Measurements from ENCODE around the gene ADAMTSL4.
A peak's percentile ranks its signal among the peaks of the same experiment; 100 is the strongest.

Gene ADAMTSL4

GRCh38 chr1:150548632-150549495 lies at the start of gene ADAMTSL4:
Gene ADAMTSL4 (plus strand): TSS chr1:150549408. CDS start chr1:150552289, 2,881 bp downstream.
- no peak for DNase-seq

DNA sequence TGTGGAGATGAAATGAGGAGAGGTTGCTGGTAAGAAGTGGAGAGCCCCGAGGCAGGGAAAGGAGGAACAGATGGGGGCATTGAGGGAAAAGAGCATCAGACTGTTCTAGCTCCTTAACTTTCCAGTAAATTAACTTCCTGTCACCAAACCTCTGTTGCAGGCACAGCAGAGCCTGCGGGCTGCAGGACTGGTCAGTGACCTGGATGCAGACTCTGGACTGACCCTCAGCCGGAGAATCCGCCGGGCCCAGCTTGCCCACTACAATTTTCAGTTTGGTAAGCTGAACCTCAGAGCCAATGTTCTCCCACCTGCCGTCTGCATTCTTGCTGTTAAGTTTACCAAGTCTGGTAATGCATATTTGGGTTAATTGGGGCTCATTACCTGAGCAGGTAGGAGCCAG lies 43.8 kb upstream of the ADAMTSL4 start:
- no peak for DNase-seq

- no peak for DNase-seq
Measured at GRCh38 chr1:150507912-150508864, 41.0 kb upstream of the ADAMTSL4 start, which contains the start of gene ECM1. Gene ECM1 (plus strand): TSS chr1:150508109. CDS start chr1:150508210, 101 bp downstream.

GRCh38 chr1:150508982-150509381 lies 40.2 kb upstream of the ADAMTSL4 start:
- no peak for DNase-seq

DNA sequence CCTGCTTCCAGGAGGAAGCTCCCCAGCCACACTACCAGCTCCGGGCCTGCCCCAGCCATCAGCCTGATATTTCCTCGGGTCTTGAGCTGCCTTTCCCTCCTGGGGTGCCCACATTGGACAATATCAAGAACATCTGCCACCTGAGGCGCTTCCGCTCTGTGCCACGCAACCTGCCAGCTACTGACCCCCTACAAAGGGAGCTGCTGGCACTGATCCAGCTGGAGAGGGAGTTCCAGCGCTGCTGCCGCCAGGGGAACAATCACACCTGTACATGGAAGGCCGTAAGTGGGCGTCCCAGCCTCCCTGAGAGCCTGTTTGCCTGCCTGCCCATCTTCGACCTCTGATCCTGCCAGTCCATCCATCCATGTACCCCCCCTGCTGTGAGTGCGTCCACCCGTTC lies 37.7 kb upstream of the ADAMTSL4 start:
- DNase-seq = no peak

DNA sequence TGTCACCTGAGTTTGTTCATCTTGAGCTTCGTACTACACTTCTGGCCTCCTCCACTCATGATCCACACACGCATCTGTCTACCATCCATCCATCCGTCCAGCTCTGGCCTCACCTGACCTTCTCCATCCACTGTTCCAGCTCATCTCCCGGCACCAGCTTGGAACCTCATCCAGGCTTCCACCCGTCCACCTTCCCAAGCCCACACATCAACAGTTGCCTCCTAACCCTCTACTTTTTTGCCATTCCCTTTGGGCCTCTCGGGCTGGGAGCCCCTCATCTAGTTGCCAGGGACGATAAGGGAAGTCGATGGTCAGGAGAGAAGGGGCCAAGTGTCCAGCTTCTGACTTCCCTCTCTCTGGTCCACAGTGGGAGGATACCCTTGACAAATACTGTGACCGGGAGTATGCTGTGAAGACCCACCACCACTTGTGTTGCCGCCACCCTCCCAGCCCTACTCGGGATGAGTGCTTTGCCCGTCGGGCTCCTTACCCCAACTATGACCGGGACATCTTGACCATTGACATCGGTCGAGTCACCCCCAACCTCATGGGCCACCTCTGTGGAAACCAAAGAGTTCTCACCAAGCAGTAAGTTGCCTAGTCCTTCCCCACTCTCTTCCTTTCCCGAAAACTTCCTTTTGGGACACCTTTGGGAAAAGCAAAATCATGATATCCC lies 37.1 kb upstream of the ADAMTSL4 start:
- DNase-seq = no peak

DNA sequence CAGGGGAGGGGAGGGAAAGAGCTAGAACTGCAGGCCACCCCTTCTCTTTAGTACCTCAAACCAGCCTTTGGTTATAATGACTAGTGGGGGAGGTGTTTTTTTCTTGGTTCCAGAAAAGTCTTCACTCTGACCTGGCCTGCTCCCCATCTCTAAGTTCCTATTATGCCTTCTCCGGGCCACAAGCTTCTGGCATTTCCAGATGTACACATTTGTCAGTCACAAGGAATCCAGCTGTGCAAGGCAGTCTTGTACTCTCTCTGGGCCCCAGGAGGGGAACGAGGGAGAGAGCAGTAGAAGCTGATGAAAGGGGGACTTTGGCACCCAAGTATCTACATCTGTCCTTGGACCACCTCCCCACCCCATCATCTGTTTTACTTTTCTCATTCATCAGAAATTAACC lies 36.4 kb upstream of the ADAMTSL4 start:
- no peak for DNase-seq

DNA sequence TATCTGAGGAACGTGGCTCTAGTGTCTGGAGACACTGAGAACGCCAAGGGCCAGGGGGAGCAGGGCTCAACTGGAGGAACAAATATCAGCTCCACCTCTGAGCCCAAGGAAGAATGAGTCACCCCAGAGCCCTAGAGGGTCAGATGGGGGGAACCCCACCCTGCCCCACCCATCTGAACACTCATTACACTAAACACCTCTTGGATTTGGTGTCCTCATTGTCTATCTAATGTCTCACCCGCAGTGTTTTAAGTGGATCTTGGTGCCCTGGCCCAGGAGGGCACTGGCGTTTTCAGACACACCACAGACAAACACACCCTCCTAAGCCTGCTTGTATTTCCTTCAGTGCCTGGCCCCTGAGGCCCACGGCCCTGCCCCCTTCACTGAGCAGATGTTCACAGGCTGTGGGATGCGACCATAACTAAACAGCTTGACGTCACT lies 35.8 kb upstream of the ADAMTSL4 start:
- no peak for DNase-seq

GRCh38 chr1:150514260-150514659 lies 34.9 kb upstream of the ADAMTSL4 start:
- DNase-seq = no peak

DNA sequence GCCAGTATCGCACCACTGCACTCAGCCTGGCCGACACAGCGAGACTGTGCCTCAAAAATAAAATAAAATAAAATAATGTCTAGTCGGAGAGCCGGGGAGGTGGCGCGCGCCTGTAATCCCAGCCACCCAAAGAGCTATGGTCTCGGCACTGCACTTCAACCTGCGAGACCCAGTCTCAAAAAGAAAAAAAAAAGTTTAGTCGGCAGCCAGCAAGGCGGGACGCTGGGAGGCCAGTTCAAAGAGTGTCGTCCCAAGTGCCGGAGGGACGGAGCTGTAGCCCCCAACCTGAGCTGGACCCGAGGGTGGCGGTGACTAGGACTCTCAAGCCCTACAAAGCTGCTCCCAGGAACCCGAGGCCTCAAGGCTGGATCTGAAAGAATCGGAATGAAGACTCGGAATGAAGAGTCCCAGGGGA lies 34.3 kb upstream of the ADAMTSL4 start:
- no peak for DNase-seq

DNA sequence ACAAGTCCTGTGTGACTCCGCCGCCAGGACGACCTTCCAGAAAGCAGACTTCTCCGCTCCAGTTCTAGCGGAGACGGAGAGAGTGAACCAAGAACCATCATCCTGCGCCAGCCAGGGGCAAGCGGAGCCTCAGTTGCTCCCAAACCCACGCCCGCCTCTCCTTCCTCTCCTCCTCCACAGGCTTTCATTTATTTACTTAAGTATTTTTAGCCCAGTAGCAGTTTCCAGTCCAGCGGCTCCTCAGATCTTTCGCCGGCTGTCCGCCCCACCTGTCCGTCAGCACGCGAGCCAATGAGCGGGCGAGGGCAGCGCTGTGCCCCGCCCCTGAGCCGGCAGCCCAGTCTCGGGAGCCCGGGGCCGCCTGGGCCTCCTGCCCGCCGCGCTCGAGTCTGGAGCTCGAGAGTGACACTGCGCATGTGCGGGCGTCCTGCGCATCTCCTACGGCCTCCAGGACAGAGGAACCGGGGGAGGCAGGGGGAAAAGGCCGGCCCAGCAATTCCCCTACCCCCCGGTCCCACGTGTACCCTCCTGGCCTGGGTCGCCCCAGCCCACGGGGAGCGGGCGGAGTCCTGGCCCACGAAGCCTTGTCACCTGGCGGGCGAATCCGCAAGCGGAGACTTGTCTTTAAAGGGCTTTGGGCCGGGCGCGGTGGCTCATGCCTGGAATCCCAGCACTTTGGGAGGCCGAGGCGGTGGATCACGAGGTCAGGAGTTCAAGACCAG lies 33.7 kb upstream of the ADAMTSL4 start, which contains the start of gene FALEC:
FALEC (plus strand) TSS at position 425 of the 722 bp plus-strand sequence.
- DNase-seq = peak; percentile 93

DNA sequence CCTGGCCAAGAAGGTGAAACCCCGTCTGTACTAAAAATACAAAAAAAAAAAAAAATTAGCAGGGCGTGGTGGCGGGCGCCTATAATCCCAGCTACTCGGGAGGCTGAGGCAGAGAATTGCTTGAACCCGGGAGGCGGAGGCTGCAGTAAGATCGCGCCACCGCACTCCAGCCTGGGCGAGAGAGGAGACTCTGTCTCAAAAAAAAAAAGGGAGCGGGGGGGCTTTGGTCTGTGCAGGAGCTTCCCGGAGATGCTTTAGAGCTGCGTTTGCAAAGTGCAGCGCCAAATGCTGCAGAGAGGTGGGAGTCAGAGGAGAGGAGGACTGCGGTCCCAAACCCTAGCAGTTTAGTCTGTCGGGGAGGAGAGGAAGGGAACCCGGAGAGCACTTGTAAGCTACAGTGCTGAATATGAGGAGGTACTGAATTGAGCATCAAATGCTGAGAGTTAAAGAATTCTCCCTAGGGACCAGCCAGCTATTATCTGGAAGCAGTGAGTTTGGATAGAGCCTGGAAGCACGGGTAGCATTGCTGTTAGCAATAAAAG lies 33.1 kb upstream of the ADAMTSL4 start:
- DNase-seq = no peak

GRCh38 chr1:150516616-150517015 lies 32.6 kb upstream of the ADAMTSL4 start:
- no peak for DNase-seq

DNA sequence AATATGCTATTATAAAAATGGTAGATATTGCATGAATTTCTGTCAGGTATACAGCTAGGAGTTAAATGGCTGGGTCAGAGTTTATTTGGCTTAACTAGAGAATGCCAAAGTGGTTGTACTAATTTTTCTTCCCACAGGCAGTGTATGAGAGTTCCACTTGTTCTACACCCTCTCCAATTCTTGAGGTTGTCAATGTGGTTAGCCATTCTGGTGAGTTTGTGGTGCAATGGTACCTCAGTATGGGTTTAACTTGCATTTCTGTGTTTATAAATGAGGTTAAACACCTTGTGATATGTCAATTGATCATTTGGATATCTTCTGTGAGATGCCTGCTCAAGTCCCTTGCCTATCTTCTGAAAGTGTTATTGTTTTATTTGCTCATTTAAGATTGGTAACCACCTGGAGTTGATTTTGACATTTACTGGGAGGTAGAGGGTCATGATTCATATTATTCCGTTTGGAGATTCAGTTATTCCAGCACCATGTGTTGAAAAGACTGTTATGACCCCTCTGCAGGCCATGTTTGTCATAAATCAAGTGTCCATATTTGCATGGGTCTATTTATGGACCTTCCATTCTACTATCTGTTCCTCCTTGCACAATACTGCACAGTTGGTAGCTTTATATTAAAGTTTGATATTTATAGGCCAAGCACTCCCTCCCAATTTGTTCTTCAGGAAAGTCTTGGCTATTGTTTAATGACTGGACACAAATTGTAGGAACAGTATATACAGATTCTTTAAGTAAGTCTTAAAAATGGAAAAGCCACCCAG lies 27.8 kb upstream of the ADAMTSL4 start:
- DNase-seq = no peak

GRCh38 chr1:150525348-150525747 lies 23.9 kb upstream of the ADAMTSL4 start:
- DNase-seq = no peak

DNA sequence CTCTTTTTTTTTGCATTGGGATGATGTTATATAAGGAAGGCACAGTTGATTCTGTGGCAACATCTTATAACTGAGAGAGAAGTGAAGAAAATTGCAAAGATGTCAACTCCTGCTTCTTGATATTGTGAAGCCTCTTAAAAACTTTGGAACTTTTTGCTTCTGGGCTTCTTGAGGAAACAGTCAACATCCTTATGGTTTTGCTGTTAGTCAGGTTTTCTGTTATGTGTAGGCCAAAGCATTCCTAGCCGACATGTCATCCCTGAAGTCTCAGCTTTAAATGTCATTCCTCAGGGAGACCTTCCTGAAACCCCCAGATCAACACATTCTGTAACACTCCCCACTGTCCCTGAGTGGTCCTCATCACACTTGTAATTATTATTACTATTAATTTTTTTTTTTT lies 21.0 kb upstream of the ADAMTSL4 start:
- no peak for DNase-seq

DNA sequence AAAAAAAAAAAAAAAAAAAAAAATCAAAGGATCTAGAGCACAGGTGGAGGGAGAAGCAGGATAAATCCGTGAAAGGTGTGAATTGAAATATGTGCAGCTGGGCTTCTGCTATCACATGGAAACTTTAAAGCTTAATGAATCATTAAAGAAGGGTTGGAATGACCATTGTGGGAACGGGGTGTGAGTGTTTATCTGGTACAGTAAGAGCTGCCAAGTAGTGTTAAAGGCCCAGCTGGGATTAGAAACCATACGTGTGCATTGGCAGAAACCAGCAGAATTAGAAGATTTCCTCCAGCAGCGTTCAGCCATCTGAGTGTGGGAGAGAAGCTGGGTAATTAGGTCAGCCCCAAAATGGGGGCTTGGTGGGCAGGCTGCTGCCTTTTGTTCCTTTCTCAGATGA lies 20.2 kb upstream of the ADAMTSL4 start:
- DNase-seq = no peak

- DNase-seq = no peak
Measured at GRCh38 chr1:150530491-150531159, 18.6 kb upstream of the ADAMTSL4 start.

GRCh38 chr1:150532860-150533259 lies 16.3 kb upstream of the ADAMTSL4 start:
- DNase-seq = no peak

GRCh38 chr1:150534002-150534401 lies 15.2 kb upstream of the ADAMTSL4 start:
- no peak for DNase-seq

All from NCI-H2029 (cell line).